Brain microvascular endothelial cell (primary cell): ENCODE results near the gene ZBTB16.

Experiments used
- DNase-seq: peaks from one replicate; pipeline ENCODE4 v3.0.0-alpha.2; 2020
- H3K27ac ChIP-seq: fragments of 250-450 bp; sonication (Bioruptor Pico); 2 replicates; pipeline ENCODE4 v1.5.1; 2020; ENCODE audit warnings: mild to moderate bottlenecking, moderate library complexity
- H3K27me3 ChIP-seq: fragments of 250-450 bp; sonication (Bioruptor Pico); replicated peaks from 2 replicates; pipeline ENCODE4 v1.5.1; 2020; ENCODE audit warnings: mild to moderate bottlenecking
- H3K36me3 ChIP-seq: fragments of 250-450 bp; sonication (Bioruptor Pico); replicated peaks from 2 replicates; pipeline ENCODE4 v1.5.1; 2020; ENCODE audit warnings: mild to moderate bottlenecking
- H3K4me3 ChIP-seq: 2 replicates; pipeline ENCODE4 v1.5.1; 2011; ENCODE audit warnings: low read depth, mild to moderate bottlenecking, control low read depth, low read length, moderate library complexity
- CTCF ChIP-seq: IDR thresholded peaks from 2 replicates; pipeline ENCODE4 v1.5.1; 2011; ENCODE audit warnings: low read depth, mild to moderate bottlenecking, moderate library complexity, low read length, control low read depth, inconsistent platforms; ENCODE audit errors: missing control alignments
- in situ Hi-C: cut with HindIII; loops from 2 replicates; pipeline ENCODE4 v1.10.0; 2017; ENCODE audit warnings: low sequenced_read_pairs, low pct_ligation_motif_present

The ZBTB16 gene

GRCh38 chr11:114159802-114160632, 100.5 kb downstream of the ZBTB16 start:
- DNase-seq: peak; percentile 99
- H3K4me3 ChIP-seq: no peak overlapping the region
- H3K36me3 ChIP-seq: no peaks in the 10 kb centered on the region
- in situ Hi-C loops: no loop called here
- peak overlapping the region; percentile 16 for H3K27ac ChIP-seq
- peaks cover 2% of the 10 kb centered on the region for H3K27me3 ChIP-seq
- TF ChIP-seq CTCF: no peak

DNA sequence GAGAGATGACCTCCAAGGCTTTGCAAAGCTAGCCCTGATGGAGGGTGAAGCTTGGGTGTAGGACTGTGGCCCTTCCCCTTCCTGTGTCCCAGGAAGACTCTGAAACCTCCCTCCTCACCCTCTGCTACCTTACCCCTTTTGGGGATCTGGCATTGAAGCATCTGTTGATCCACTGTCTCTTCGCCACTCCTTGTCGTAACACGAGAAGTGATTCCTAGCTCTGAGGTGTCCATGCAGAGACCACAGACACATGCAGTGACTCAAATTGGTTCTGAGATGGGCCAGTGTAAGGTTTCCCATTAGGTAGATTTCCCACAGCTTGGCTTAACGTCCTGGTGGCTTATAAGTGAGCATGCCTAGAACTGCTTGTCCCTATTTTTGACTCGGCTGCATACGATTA, 101.4 kb downstream of the ZBTB16 start:
- peaks cover 2% of the 10 kb centered on the region for H3K27me3 ChIP-seq
- H3K36me3 ChIP-seq: no peaks in the 10 kb centered on the region
- H3K27ac ChIP-seq: no peak overlapping the region
- in situ Hi-C loops: no loop called here
- TF ChIP-seq CTCF: no peak
- DNase-seq: no peak
- H3K4me3 ChIP-seq: no peak overlapping the region

- H3K4me3 ChIP-seq: no peak overlapping the region
- TF ChIP-seq CTCF: no peak
- no peak overlapping the region for H3K27ac ChIP-seq
- DNase-seq: no peak
- peaks cover 2% of the 10 kb centered on the region for H3K27me3 ChIP-seq
- in situ Hi-C loops: no loop called here
- H3K36me3 ChIP-seq: no peaks in the 10 kb centered on the region
These were observed 102.2 kb downstream of the ZBTB16 start for GRCh38 chr11:114161486-114162250.

DNA sequence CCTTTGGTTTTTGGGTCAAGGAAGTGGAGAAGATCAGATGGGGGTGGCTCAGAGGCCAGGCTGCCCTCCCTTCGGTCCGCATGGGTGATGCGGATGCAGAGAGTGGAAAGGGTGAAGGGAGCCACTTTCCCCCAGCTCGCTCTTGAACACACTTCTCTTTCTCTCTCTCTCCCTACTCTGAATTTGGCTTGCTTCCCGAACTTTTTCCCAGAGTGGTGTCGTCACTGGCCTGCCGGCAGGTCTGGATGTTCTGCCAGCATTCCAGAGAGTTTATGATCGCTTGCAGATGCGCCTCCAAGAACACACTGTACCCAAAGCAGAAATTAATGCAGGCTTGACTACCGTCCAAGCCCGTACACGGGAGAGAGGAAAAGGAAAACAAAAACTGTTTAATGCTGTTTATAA, 103.2 kb downstream of the ZBTB16 start:
- TF ChIP-seq CTCF: no peak
- Histone ChIP-seq H3K27me3 (peaks cover 2% of the 10 kb centered on the region), H3K4me3 (no peak overlapping the region), H3K36me3 (no peaks in the 10 kb centered on the region), H3K27ac (peak overlapping the region; percentile 58)
- peak; percentile 96 for DNase-seq
- in situ Hi-C loops: no loop called here

GRCh38 chr11:114163229-114163631, 103.7 kb downstream of the ZBTB16 start:
- H3K27ac ChIP-seq: peak overlapping the region; percentile 58
- peak; percentile 44 for DNase-seq
- H3K27me3 ChIP-seq: peaks cover 2% of the 10 kb centered on the region
- TF ChIP-seq CTCF: no peak
- no peaks in the 10 kb centered on the region for H3K36me3 ChIP-seq
- peak overlapping the region; percentile 15 for H3K4me3 ChIP-seq
- in situ Hi-C loops: no loop called here
